Prostate gland (tissue), 2 donors: ENCODE measurements around the gene CFAP68. TPM values are rescaled to one million over a fixed set of nuclear protein-coding genes. Genes with fewer than 3 reads are reported as not detected.
A peak's percentile ranks its signal among the peaks of the same experiment; 100 is the strongest.
"Not testable (repeated sequence)": the region's sequence is repeated elsewhere in the genome, so short reads cannot be mapped to it uniquely, and the experiment has no call there.

Source experiments
- DNase-seq: peaks from one replicate; pipeline ENCODE4 v3.0.0-alpha.2; 2019; ENCODE audit warnings: low spot score
- H3K27ac ChIP-seq, 2 donors: fragments of 200-600 bp; sonication (generic); 2 replicates each; pipeline ENCODE4 v1.5.1; 2017 to 2019
- H3K27me3 ChIP-seq: fragments of 200-600 bp; sonication (generic); replicated peaks from 2 replicates; pipeline ENCODE4 v1.5.1; 2019; ENCODE audit not compliant: insufficient read depth
- H3K36me3 ChIP-seq, 2 donors: fragments of 200-600 bp; sonication (generic); 1 replicate in 1 of 2; 2 replicates in 1 of 2; pipeline versions ENCODE4 v1.5.1 to v1.8.1; 2017 to 2019
- H3K4me1 ChIP-seq: fragments of 200-600 bp; sonication (generic); replicated peaks from 2 replicates; pipeline ENCODE4 v1.5.1; 2019
- H3K4me3 ChIP-seq, 2 donors: fragments of 200-600 bp; sonication (generic); 2 replicates each; pipeline ENCODE4 v1.5.1; 2017 to 2019
- H3K9me3 ChIP-seq: fragments of 200-600 bp; sonication (generic); 2 replicates; pipeline ENCODE4 v1.5.1; 2017
- CTCF ChIP-seq, 4 experiments: fragments of 200-600 bp in 2 of 4; fragments of 450-650 bp in 2 of 4; sonication (generic) in 2 of 4; IDR thresholded peaks; 1 replicate in 3 of 4; 2 replicates in 1 of 4; pipeline ENCODE4 v1.5.1; 2016 to 2019; ENCODE audit warnings: antibody characterized with exemption in 4 of 4, mild to moderate bottlenecking in 2 of 4, moderate library complexity in 2 of 4
- POLR2A ChIP-seq: fragments of 450-650 bp; IDR thresholded peaks from one replicate; pipeline ENCODE4 v1.6.1; 2016; ENCODE audit warnings: antibody characterized with exemption, mild to moderate bottlenecking
- POLR2AphosphoS5 ChIP-seq: sonication (generic); formaldehyde crosslinking; IDR thresholded peaks from one replicate; pipeline ENCODE4 v1.6.1; 2017; ENCODE audit warnings: antibody characterized with exemption
- WGBS: methylation state at CpG from one replicate; pipeline ENCODE4 v1.1.5; 2018; 5-methylcytosine and 5-hydroxymethylcytosine counted together
- intact Hi-C: fragments of 100-400 bp; cut with DNase I; formaldehyde crosslinking; loops from one replicate; pipeline ENCODE4 v1.14.2; 2022
- total RNA-seq, 2 donors: library from RNA; depleted of rRNA; stranded (reverse); fragments of >200 nt; gene quantifications; one replicate each; pipeline ENCODE4 v1.1.0, GENCODE V29; 2016

The CFAP68 gene
- total RNA-seq, 2 donors from 2014 or later = 42.2 to 46.2 TPM

- no peak for DNase-seq
- 53% methylated on average over 5 of the region's 5 CpGs for WGBS
Observed at GRCh38 chr11:111871693-111872161, 7.6 kb upstream of the CFAP68 start.

GRCh38 chr11:111878385-111878848, 924 bp upstream of the CFAP68 start:
- intact Hi-C loops = loop anchor here (2.0 to 5.0 kb wide), 3 partner anchors 49 to 209 kb away; partner anchors contain the start of genes SDHD and TIMM8B
- H3K4me3 ChIP-seq = peak overlapping the region; percentile 47 to 55
- peak overlapping the region; percentile 97 for H3K27ac ChIP-seq
- TF ChIP-seq POLR2AphosphoS5 (no peak), POLR2A (no peak), CTCF (IDR thresholded peaks at IDR 0.05) (no peak)
- no peaks in the 10 kb centered on the region for H3K4me1 ChIP-seq
- 1% methylated on average over 13 of the region's 13 CpGs for WGBS
- H3K9me3 ChIP-seq = no peaks in the 10 kb centered on the region
- DNase-seq = no peak
- no peaks in the 10 kb centered on the region for H3K36me3 ChIP-seq
- no peaks in the 10 kb centered on the region for H3K27me3 ChIP-seq

More at GRCh38 chr11:111871693-111872161, 7.6 kb upstream of the CFAP68 start:
- Histone ChIP-seq H3K9me3 (no peaks in the 10 kb centered on the region), H3K27ac (peak overlapping the region; percentile 82 to 84), H3K27me3 (no peaks in the 10 kb centered on the region), H3K4me3 (peak overlapping the region; percentile 53 to 80), H3K36me3 (no peaks in the 10 kb centered on the region), H3K4me1 (no peaks in the 10 kb centered on the region)
- intact Hi-C loops = no loop called here
- TF ChIP-seq POLR2AphosphoS5 (no peak), CTCF (IDR thresholded peaks at IDR 0.05) (no peak), POLR2A (no peak)

- Histone ChIP-seq H3K4me3 (peak overlapping the region; percentile 47 to 55), H3K27me3 (no peaks in the 10 kb centered on the region), H3K9me3 (no peaks in the 10 kb centered on the region), H3K4me1 (no peaks in the 10 kb centered on the region), H3K36me3 (no peaks in the 10 kb centered on the region), H3K27ac (peak overlapping the region; percentile 97)
- no peak for DNase-seq
- intact Hi-C loops = loop anchor here (1.0 to 5.0 kb wide), 4 partner anchors 32 to 208 kb away; partner anchors contain the start of genes CRYAB, SDHD and TIMM8B
- TF ChIP-seq POLR2A (no peak), CTCF (IDR thresholded peaks at IDR 0.05) (no peak)
- WGBS = 30% methylated on average over 6 of the region's 6 CpGs
Observed at GRCh38 chr11:111879637-111879960, 258 bp downstream of the CFAP68 start.

- H3K4me3 ChIP-seq = no peak overlapping the region
- no peak for DNase-seq
- H3K27ac ChIP-seq = no peak overlapping the region
- H3K9me3 ChIP-seq = no peaks in the 10 kb centered on the region
- H3K36me3 ChIP-seq = no peaks in the 10 kb centered on the region
- intact Hi-C loops = no loop called here
- TF ChIP-seq POLR2A = no peak
- TF ChIP-seq CTCF (IDR thresholded peaks at IDR 0.05) = no peak
- no peak for TF ChIP-seq POLR2AphosphoS5
- H3K4me1 ChIP-seq = no peaks in the 10 kb centered on the region
- no peaks in the 10 kb centered on the region for H3K27me3 ChIP-seq
- 91% methylated on average over 5 of the region's 5 CpGs for WGBS
Observed at GRCh38 chr11:111882202-111882601, 2.9 kb downstream of the CFAP68 start.

- WGBS = 95% methylated on average over 4 of the region's 4 CpGs
- H3K27ac ChIP-seq, DNase-seq, H3K4me3 ChIP-seq, intact Hi-C loops, H3K36me3 ChIP-seq, H3K4me1 ChIP-seq, H3K27me3 ChIP-seq, H3K9me3 ChIP-seq: not testable (repeated sequence)
Observed at GRCh38 chr11:111885053-111885452, 5.7 kb downstream of the CFAP68 start.
